HG02884 (cell line): ENCODE results near the gene ANAPC16.
"Not testable (repeated sequence)": the region's sequence is repeated elsewhere in the genome, so short reads cannot be mapped to it uniquely, and the experiment has no call there.

Source experiments
- ATAC-seq: cut with Tn5 transposase; IDR thresholded peaks from one replicate; pipeline ENCODE4 v1.9.1; 2021; ENCODE audit warnings: mild to moderate bottlenecking, moderate library complexity; ENCODE audit not compliant: unreplicated experiment

Gene ANAPC16

GRCh38 chr10:72211381-72211780 is 4.4 kb upstream of the ANAPC16 start:
- not testable (repeated sequence) for ATAC-seq

GRCh38 chr10:72211832-72212231 is 4.0 kb upstream of the ANAPC16 start:
- ATAC-seq, result not testable (repeated sequence)

GRCh38 chr10:72218325-72218724 is 2.5 kb downstream of the ANAPC16 start:
- ATAC-seq, result no peak

- no peak for ATAC-seq
Observed at GRCh38 chr10:72218726-72219125, 2.9 kb downstream of the ANAPC16 start.

- ATAC-seq, result no peak
Observed at GRCh38 chr10:72219235-72219814, 3.5 kb downstream of the ANAPC16 start.

GRCh38 chr10:72220637-72221036 is 4.8 kb downstream of the ANAPC16 start:
- no peak for ATAC-seq

- ATAC-seq, result no peak
Observed at GRCh38 chr10:72221278-72221677, 5.5 kb downstream of the ANAPC16 start.

GRCh38 chr10:72223743-72224101 is 7.9 kb downstream of the ANAPC16 start:
- no peak for ATAC-seq

- not testable (repeated sequence) for ATAC-seq
Observed at GRCh38 chr10:72224191-72224590, 8.4 kb downstream of the ANAPC16 start.

- no peak for ATAC-seq
Observed at GRCh38 chr10:72226418-72227027, 10.7 kb downstream of the ANAPC16 start.

GRCh38 chr10:72227826-72228225 is 12.0 kb downstream of the ANAPC16 start:
- ATAC-seq, result no peak

GRCh38 chr10:72228318-72228751 is 12.5 kb downstream of the ANAPC16 start:
- ATAC-seq, result no peak

GRCh38 chr10:72229261-72230251 is 13.7 kb downstream of the ANAPC16 start:
- ATAC-seq, result no peak

GRCh38 chr10:72233621-72234020 is 17.8 kb downstream of the ANAPC16 start:
- no peak for ATAC-seq

- no peak for ATAC-seq
Observed at GRCh38 chr10:72234560-72235095, 18.8 kb downstream of the ANAPC16 start.

GRCh38 chr10:72235544-72236279 is 19.9 kb downstream of the ANAPC16 start:
- no peak for ATAC-seq

GRCh38 chr10:72238392-72239175 is 22.8 kb downstream of the ANAPC16 start:
- no peak for ATAC-seq

- ATAC-seq, result no peak
Observed at GRCh38 chr10:72239409-72239808, 23.6 kb downstream of the ANAPC16 start.

GRCh38 chr10:72240371-72240770 is 24.6 kb downstream of the ANAPC16 start:
- ATAC-seq, result no peak

GRCh38 chr10:72241691-72242252 is 26.0 kb downstream of the ANAPC16 start:
- no peak for ATAC-seq
